HCEC 1CT (cell line): Measurements from ENCODE around the gene ZNF484.
"Not testable (repeated sequence)": the region's sequence is repeated elsewhere in the genome, so short reads cannot be mapped to it uniquely, and the experiment has no call there.

Experiments used
- DNase-seq: peaks from one replicate; pipeline ENCODE4 v3.0.0-alpha.2; 2017

ZNF484 gene

GRCh38 chr9:92857236-92857635 is 20.6 kb downstream of the ZNF484 start:
- DNase-seq = no peak

- DNase-seq = no peak
These were observed 24.1 kb downstream of the ZNF484 start for GRCh38 chr9:92853716-92854115.

- no peak for DNase-seq
These were observed 26.9 kb downstream of the ZNF484 start for GRCh38 chr9:92850898-92851297.

GRCh38 chr9:92848740-92849139 is 29.1 kb downstream of the ZNF484 start:
- DNase-seq = not testable (repeated sequence)

- DNase-seq = no peak
These were observed 31.1 kb downstream of the ZNF484 start for GRCh38 chr9:92846662-92847145.

- not testable (repeated sequence) for DNase-seq
These were observed 39.4 kb downstream of the ZNF484 start for GRCh38 chr9:92838411-92838810.

GRCh38 chr9:92837191-92837590 is 40.6 kb downstream of the ZNF484 start:
- DNase-seq = no peak

- DNase-seq = no peak
These were observed 48.4 kb downstream of the ZNF484 start for GRCh38 chr9:92829420-92829819.

- not testable (repeated sequence) for DNase-seq
These were observed 52.8 kb downstream of the ZNF484 start for GRCh38 chr9:92825065-92825464.

- no peak for DNase-seq
These were observed 56.9 kb downstream of the ZNF484 start for GRCh38 chr9:92820964-92821363.

GRCh38 chr9:92819898-92820297 is 57.9 kb downstream of the ZNF484 start:
- not testable (repeated sequence) for DNase-seq

- DNase-seq = not testable (repeated sequence)
These were observed 68.1 kb downstream of the ZNF484 start for GRCh38 chr9:92809629-92810326.

- peak; percentile 30 for DNase-seq
These were observed 68.9 kb downstream of the ZNF484 start for GRCh38 chr9:92808726-92809451.

GRCh38 chr9:92807757-92808725 is 69.8 kb downstream of the ZNF484 start:
- DNase-seq = no peak

GRCh38 chr9:92807031-92807756 is 70.6 kb downstream of the ZNF484 start:
- no peak for DNase-seq

- DNase-seq = no peak
These were observed 73.1 kb downstream of the ZNF484 start for GRCh38 chr9:92804727-92805126.

- DNase-seq = no peak
These were observed 79.5 kb downstream of the ZNF484 start for GRCh38 chr9:92798358-92798757.

GRCh38 chr9:92796337-92796804 is 81.5 kb downstream of the ZNF484 start:
- not testable (repeated sequence) for DNase-seq

GRCh38 chr9:92795598-92796336 is 82.1 kb downstream of the ZNF484 start:
- DNase-seq = no peak
